ENCODE data around the gene C11orf16. TPM values are rescaled to one million over a fixed set of nuclear protein-coding genes. Genes with fewer than 3 reads are reported as not detected.

The C11orf16 gene
- total RNA-seq, 1 donor from 2014 or later: not detected

GRCh38 chr11:8959546-8960166 is 26.9 kb upstream of the C11orf16 start:
- DNase-seq (ENCODE audit: low read depth) (peak; percentile 71), FAIRE-seq (peak; percentile 13)
- Mint-ChIP-seq H3K4me3 (ENCODE audit: unreplicated experiment) (no peak overlapping the region), H3K9me3 (ENCODE audit: unreplicated experiment) (no peaks in the 10 kb centered on the region), H3K27me3 (ENCODE audit: low read depth, unreplicated experiment) (no peaks in the 10 kb centered on the region), H3K4me1 (ENCODE audit: low read depth, unreplicated experiment) (peaks cover 10% of the 10 kb centered on the region), H3K36me3 (ENCODE audit: low read depth, unreplicated experiment) (peaks cover 8% of the 10 kb centered on the region), H3K27ac (ENCODE audit: unreplicated experiment) (no peak overlapping the region)
- peaks cover 6% of the 10 kb centered on the region for H3K36me3 ChIP-seq (ENCODE audit: insufficient read depth, low read length)
- peaks cover 61% of the 10 kb centered on the region for H3K79me2 ChIP-seq (ENCODE audit: insufficient read depth, low read length)
- TF ChIP-seq, protein P1, sequence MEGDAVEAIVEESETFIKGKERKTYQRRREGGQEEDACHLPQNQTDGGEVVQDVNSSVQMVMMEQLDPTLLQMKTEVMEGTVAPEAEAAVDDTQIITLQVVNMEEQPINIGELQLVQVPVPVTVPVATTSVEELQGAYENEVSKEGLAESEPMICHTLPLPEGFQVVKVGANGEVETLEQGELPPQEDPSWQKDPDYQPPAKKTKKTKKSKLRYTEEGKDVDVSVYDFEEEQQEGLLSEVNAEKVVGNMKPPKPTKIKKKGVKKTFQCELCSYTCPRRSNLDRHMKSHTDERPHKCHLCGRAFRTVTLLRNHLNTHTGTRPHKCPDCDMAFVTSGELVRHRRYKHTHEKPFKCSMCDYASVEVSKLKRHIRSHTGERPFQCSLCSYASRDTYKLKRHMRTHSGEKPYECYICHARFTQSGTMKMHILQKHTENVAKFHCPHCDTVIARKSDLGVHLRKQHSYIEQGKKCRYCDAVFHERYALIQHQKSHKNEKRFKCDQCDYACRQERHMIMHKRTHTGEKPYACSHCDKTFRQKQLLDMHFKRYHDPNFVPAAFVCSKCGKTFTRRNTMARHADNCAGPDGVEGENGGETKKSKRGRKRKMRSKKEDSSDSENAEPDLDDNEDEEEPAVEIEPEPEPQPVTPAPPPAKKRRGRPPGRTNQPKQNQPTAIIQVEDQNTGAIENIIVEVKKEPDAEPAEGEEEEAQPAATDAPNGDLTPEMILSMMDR (IDR thresholded peaks at IDR 0.05; ENCODE audit: insufficient read depth, low read depth, low read length): peak; percentile 80
- no peak for TF ChIP-seq EZH2 (IDR thresholded peaks at IDR 0.05; ENCODE audit: insufficient read depth, low read length)
- peaks cover 14% of the 10 kb centered on the region for H4K20me1 ChIP-seq (ENCODE audit: insufficient read depth, low read length)
- H3K9me3 ChIP-seq (ENCODE audit: insufficient read depth, low read depth, low read length): no peaks in the 10 kb centered on the region
- no peak overlapping the region for H3K4me3 ChIP-seq (ENCODE audit: insufficient read depth, low read depth, low read length)
- no peaks in the 10 kb centered on the region for H3K27me3 ChIP-seq (ENCODE audit: insufficient read depth, low read length)
- no peak overlapping the region for H3K4me2 ChIP-seq (ENCODE audit: low read length)
- no peak overlapping the region for H2AFZ ChIP-seq (ENCODE audit: low read depth, low read length)
- no peak overlapping the region for H3K9ac ChIP-seq (ENCODE audit: low read length)
- no peak overlapping the region for H3K27ac ChIP-seq (ENCODE audit: low read depth, low read length)
- H3K4me1 ChIP-seq (ENCODE audit: insufficient read depth, low read length): peaks cover 10% of the 10 kb centered on the region

GRCh38 chr11:8956860-8957259 is 24.1 kb upstream of the C11orf16 start:
- H3K4me3 Mint-ChIP-seq (ENCODE audit: unreplicated experiment): no peak overlapping the region
- H3K27ac ChIP-seq (ENCODE audit: low read depth, low read length): no peak overlapping the region
- no peak overlapping the region for H3K27ac Mint-ChIP-seq (ENCODE audit: unreplicated experiment)
- H3K36me3 ChIP-seq (ENCODE audit: insufficient read depth, low read length): peaks cover 11% of the 10 kb centered on the region
- no peak for FAIRE-seq
- peaks cover 9% of the 10 kb centered on the region for H4K20me1 ChIP-seq (ENCODE audit: insufficient read depth, low read length)
- no peak overlapping the region for H2AFZ ChIP-seq (ENCODE audit: low read depth, low read length)
- H3K4me1 ChIP-seq (ENCODE audit: insufficient read depth, low read length): no peaks in the 10 kb centered on the region
- peaks cover 12% of the 10 kb centered on the region for H3K36me3 Mint-ChIP-seq (ENCODE audit: low read depth, unreplicated experiment)
- H3K27me3 Mint-ChIP-seq (ENCODE audit: low read depth, unreplicated experiment): no peaks in the 10 kb centered on the region
- no peaks in the 10 kb centered on the region for H3K27me3 ChIP-seq (ENCODE audit: insufficient read depth, low read length)
- H3K4me3 ChIP-seq (ENCODE audit: insufficient read depth, low read depth, low read length): no peak overlapping the region
- no peak overlapping the region for H3K4me2 ChIP-seq (ENCODE audit: low read length)
- H3K9me3 Mint-ChIP-seq (ENCODE audit: unreplicated experiment): no peaks in the 10 kb centered on the region
- no peaks in the 10 kb centered on the region for H3K9me3 ChIP-seq (ENCODE audit: insufficient read depth, low read depth, low read length)
- H3K4me1 Mint-ChIP-seq (ENCODE audit: low read depth, unreplicated experiment): peaks cover 6% of the 10 kb centered on the region
- TF ChIP-seq, protein P1 (IDR thresholded peaks at IDR 0.05; ENCODE audit: insufficient read depth, low read depth, low read length): no peak
- no peak for TF ChIP-seq EZH2 (IDR thresholded peaks at IDR 0.05; ENCODE audit: insufficient read depth, low read length)
- DNase-seq (ENCODE audit: low read depth): no peak
- peaks cover 36% of the 10 kb centered on the region for H3K79me2 ChIP-seq (ENCODE audit: insufficient read depth, low read length)
- H3K9ac ChIP-seq (ENCODE audit: low read length): no peak overlapping the region

DNA sequence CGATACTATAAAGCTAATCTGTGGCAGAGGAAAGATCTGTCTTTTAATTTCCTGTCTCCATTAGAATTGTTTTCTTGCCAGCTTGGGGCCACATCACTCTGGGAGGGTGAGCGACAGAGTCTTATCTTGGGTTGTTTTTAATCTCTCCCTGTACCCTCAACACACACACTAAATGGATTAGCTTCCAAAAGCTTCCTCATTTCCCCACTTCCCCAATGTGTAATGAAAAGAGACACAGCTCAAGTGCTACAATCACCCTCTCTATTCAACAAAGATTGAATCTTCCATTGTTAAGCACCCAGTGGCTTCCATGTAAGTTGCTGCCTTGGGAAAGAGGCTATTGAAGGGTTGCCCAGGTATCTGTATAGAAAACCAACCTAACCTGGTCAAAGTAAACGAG is 16.1 kb upstream of the C11orf16 start:
- peaks cover 8% of the 10 kb centered on the region for H3K4me1 Mint-ChIP-seq (ENCODE audit: low read depth, unreplicated experiment)
- peaks cover 9% of the 10 kb centered on the region for H3K36me3 Mint-ChIP-seq (ENCODE audit: low read depth, unreplicated experiment)
- Histone ChIP-seq H3K36me3 (ENCODE audit: insufficient read depth, low read length) (peaks cover 17% of the 10 kb centered on the region), H3K27me3 (ENCODE audit: insufficient read depth, low read length) (no peaks in the 10 kb centered on the region), H3K4me2 (ENCODE audit: low read length) (no peak overlapping the region), H3K27ac (ENCODE audit: low read depth, low read length) (no peak overlapping the region), H2AFZ (ENCODE audit: low read depth, low read length) (no peak overlapping the region), H4K20me1 (ENCODE audit: insufficient read depth, low read length) (no peaks in the 10 kb centered on the region), H3K9me3 (ENCODE audit: insufficient read depth, low read depth, low read length) (no peaks in the 10 kb centered on the region), H3K9ac (ENCODE audit: low read length) (no peak overlapping the region), H3K79me2 (ENCODE audit: insufficient read depth, low read length) (no peaks in the 10 kb centered on the region), H3K4me1 (ENCODE audit: insufficient read depth, low read length) (no peaks in the 10 kb centered on the region), H3K4me3 (ENCODE audit: insufficient read depth, low read depth, low read length) (no peak overlapping the region)
- no peaks in the 10 kb centered on the region for H3K27me3 Mint-ChIP-seq (ENCODE audit: low read depth, unreplicated experiment)
- H3K27ac Mint-ChIP-seq (ENCODE audit: unreplicated experiment): no peak overlapping the region
- no peaks in the 10 kb centered on the region for H3K9me3 Mint-ChIP-seq (ENCODE audit: unreplicated experiment)
- no peak for DNase-seq (ENCODE audit: low read depth)
- no peak for TF ChIP-seq EZH2 (IDR thresholded peaks at IDR 0.05; ENCODE audit: insufficient read depth, low read length)
- TF ChIP-seq, protein P1 (IDR thresholded peaks at IDR 0.05; ENCODE audit: insufficient read depth, low read depth, low read length): no peak
- no peak overlapping the region for H3K4me3 Mint-ChIP-seq (ENCODE audit: unreplicated experiment)
- no peak for FAIRE-seq
